GM13976 (cell line): Measurements from ENCODE around the gene RNF5.

Experiments
- DNase-seq: peaks from one replicate; pipeline ENCODE4 v3.0.0; 2012; ENCODE audit warnings: low spot score
- CTCF ChIP-seq: IDR thresholded peaks from 2 replicates; pipeline ENCODE4 v1.5.1; 2012; ENCODE audit warnings: borderline replicate concordance, mild to moderate bottlenecking; ENCODE audit not compliant: insufficient read depth; ENCODE audit errors: extremely low read depth, missing control alignments, control extremely low read depth
- in situ Hi-C: fragments of 300-500 bp; cut with MboI; formaldehyde crosslinking; loops from one replicate; pipeline ENCODE4 v1.12.0; 2022; ENCODE audit warnings: low sequenced_read_pairs, mixed read lengths, inconsistent platforms; ENCODE audit not compliant: unreplicated experiment

Gene RNF5

GRCh38 chr6:32195652-32195901 lies 17.4 kb downstream of the RNF5 start:
- DNase-seq: peak; percentile 98
- in situ Hi-C loops: no loop called here
- TF ChIP-seq CTCF: peak; percentile 5

- in situ Hi-C loops: no loop called here
- TF ChIP-seq CTCF: no peak
- DNase-seq: peak; percentile 85
These were observed 17.9 kb downstream of the RNF5 start for GRCh38 chr6:32195902-32196681.

GRCh38 chr6:32196682-32197616 lies 18.7 kb downstream of the RNF5 start:
- TF ChIP-seq CTCF: no peak
- DNase-seq: peak; percentile 63
- in situ Hi-C loops: no loop called here

- no peak for DNase-seq
- TF ChIP-seq CTCF: no peak
- in situ Hi-C loops: no loop called here
These were observed 20.1 kb downstream of the RNF5 start for GRCh38 chr6:32198345-32198696.

GRCh38 chr6:32198866-32199265 lies 20.7 kb downstream of the RNF5 start:
- no peak for DNase-seq
- in situ Hi-C loops: no loop called here
- TF ChIP-seq CTCF: no peak

GRCh38 chr6:32200711-32201475 lies 22.7 kb downstream of the RNF5 start:
- in situ Hi-C loops: no loop called here
- no peak for DNase-seq
- TF ChIP-seq CTCF: no peak
